Measurements from ENCODE around the gene ITIH6. TPM values are rescaled to one million over a fixed set of nuclear protein-coding genes. Genes with fewer than 3 reads are reported as not detected.

The ITIH6 gene
- total RNA-seq, 1 donor from 2014 or later, result not detected

DNA sequence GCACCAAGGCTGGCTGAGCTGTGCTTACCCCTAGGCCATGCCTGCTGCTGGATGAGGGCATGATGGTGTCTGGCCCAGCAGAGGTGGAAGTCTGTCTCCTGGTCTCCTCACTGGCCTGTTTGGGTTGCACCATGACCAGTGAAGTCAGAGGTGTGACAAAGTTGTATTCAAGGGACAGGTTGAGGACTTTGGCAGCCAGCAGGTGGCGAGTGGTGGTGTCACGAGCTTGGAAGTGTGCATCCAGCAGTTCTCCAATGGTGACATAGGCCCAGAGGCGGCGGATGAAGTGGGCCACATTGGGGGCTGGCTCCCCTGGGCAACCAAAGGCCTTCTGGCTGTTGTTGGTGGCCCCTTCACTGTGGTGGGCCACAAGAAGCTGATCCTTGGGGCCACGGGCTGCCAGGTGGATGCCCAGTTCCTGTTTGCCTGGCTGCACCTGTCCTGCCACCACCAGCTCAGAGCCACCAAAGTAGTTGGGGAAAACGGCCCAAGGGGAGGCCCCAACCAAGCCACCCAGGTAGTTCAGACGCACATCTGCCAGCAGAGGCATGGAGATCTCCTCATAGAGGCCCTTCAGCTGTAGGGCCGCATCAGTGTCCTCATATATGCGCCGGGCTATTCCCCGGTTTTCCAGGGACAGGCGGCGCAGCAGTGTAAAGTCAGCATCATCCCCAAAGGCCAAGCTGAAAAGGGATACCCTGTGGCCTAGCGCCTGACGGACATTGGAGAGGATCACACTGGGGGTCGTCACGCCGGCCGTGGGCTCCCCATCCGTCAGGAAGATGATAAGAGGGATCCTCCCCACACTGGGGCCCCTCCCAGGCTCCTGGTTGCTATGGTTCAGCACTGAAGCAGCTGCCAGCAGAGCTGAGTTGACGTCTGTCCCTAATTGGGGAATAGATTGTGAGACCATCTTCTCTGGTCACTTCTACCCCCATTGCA lies 39.7 kb downstream of the ITIH6 start:
- Histone ChIP-seq H3K4me2 (ENCODE audit: low read length) (no peak overlapping the region), H3K27ac (ENCODE audit: low read depth, low read length) (no peak overlapping the region), H3K36me3 (ENCODE audit: insufficient read depth, low read length) (no peaks in the 10 kb centered on the region), H4K20me1 (ENCODE audit: insufficient read depth, low read length) (no peaks in the 10 kb centered on the region), H3K9ac (ENCODE audit: low read length) (no peak overlapping the region), H3K4me3 (ENCODE audit: insufficient read depth, low read depth, low read length) (no peak overlapping the region), H3K79me2 (ENCODE audit: insufficient read depth, low read length) (no peaks in the 10 kb centered on the region), H3K9me3 (ENCODE audit: insufficient read depth, low read depth, low read length) (no peaks in the 10 kb centered on the region), H2AFZ (ENCODE audit: low read depth, low read length) (no peak overlapping the region), H3K27me3 (ENCODE audit: insufficient read depth, low read length) (no peaks in the 10 kb centered on the region), H3K4me1 (ENCODE audit: insufficient read depth, low read length) (no peaks in the 10 kb centered on the region)
- Mint-ChIP-seq H3K4me3 (ENCODE audit: unreplicated experiment) (no peak overlapping the region), H3K4me1 (ENCODE audit: low read depth, unreplicated experiment) (no peaks in the 10 kb centered on the region), H3K36me3 (ENCODE audit: low read depth, unreplicated experiment) (no peaks in the 10 kb centered on the region), H3K27me3 (ENCODE audit: low read depth, unreplicated experiment) (peaks cover 4% of the 10 kb centered on the region), H3K27ac (ENCODE audit: unreplicated experiment) (no peak overlapping the region), H3K9me3 (ENCODE audit: unreplicated experiment) (no peaks in the 10 kb centered on the region)
- no peak for DNase-seq (ENCODE audit: low read depth)
- FAIRE-seq, result no peak
- TF ChIP-seq EZH2 (IDR thresholded peaks at IDR 0.05; ENCODE audit: insufficient read depth, low read length), result no peak

DNA sequence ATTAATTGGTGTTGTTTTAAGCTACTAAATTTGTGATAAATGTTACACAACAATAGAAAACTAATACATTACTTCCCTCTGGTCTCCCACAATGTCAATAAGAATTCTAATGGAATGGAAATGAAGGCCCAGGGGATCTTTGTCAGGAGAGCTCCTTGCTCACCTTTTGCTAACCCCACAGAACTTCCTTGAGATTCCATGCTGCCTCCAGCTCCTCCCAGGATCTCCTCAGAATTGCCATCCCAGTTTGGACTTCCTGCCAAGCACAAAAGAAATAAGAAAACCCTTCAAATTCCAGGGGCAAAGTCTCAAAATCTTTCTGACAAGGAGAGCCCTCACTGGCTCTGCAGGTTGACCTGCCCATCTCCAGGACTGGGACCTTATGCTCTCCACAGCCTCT lies 43.2 kb downstream of the ITIH6 start:
- Mint-ChIP-seq H3K4me3 (ENCODE audit: unreplicated experiment) (no peak overlapping the region), H3K27ac (ENCODE audit: unreplicated experiment) (no peak overlapping the region), H3K4me1 (ENCODE audit: low read depth, unreplicated experiment) (no peaks in the 10 kb centered on the region), H3K36me3 (ENCODE audit: low read depth, unreplicated experiment) (no peaks in the 10 kb centered on the region), H3K27me3 (ENCODE audit: low read depth, unreplicated experiment) (peaks cover 4% of the 10 kb centered on the region), H3K9me3 (ENCODE audit: unreplicated experiment) (no peaks in the 10 kb centered on the region)
- Histone ChIP-seq H3K36me3 (ENCODE audit: insufficient read depth, low read length) (no peaks in the 10 kb centered on the region), H4K20me1 (ENCODE audit: insufficient read depth, low read length) (no peaks in the 10 kb centered on the region), H3K9me3 (ENCODE audit: insufficient read depth, low read depth, low read length) (no peaks in the 10 kb centered on the region), H3K79me2 (ENCODE audit: insufficient read depth, low read length) (no peaks in the 10 kb centered on the region), H2AFZ (ENCODE audit: low read depth, low read length) (no peak overlapping the region), H3K4me2 (ENCODE audit: low read length) (no peak overlapping the region), H3K27me3 (ENCODE audit: insufficient read depth, low read length) (no peaks in the 10 kb centered on the region), H3K4me1 (ENCODE audit: insufficient read depth, low read length) (no peaks in the 10 kb centered on the region), H3K4me3 (ENCODE audit: insufficient read depth, low read depth, low read length) (no peak overlapping the region), H3K9ac (ENCODE audit: low read length) (no peak overlapping the region), H3K27ac (ENCODE audit: low read depth, low read length) (no peak overlapping the region)
- no peak for TF ChIP-seq CTCF (IDR thresholded peaks at IDR 0.05; ENCODE audit: insufficient read depth, low read depth, low read length)
- TF ChIP-seq EZH2 (IDR thresholded peaks at IDR 0.05; ENCODE audit: insufficient read depth, low read length), result no peak
- no peak for DNase-seq (ENCODE audit: low read depth)
- FAIRE-seq, result peak; percentile 93

DNA sequence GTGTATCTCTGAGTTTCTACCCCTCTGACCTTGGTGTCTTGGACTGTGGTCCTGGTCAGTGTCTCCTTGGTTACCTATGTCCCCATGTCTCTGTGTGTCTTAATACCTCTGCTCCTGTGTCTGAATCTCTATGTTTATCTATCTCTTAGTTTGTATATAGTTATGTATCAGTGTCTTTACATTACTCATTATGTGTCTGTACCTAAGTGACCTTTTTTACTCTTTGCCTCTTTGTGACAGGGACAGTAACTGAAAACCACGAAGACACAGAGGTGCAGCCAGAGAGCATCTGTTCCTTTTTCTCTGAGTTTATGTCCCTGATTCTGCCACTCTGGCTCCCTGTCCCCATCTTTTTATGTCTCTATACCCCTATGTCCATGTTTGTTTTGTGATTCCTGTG lies 49.4 kb downstream of the ITIH6 start:
- H3K9ac ChIP-seq (ENCODE audit: low read length), result no peak overlapping the region
- H3K27ac ChIP-seq (ENCODE audit: low read depth, low read length), result no peak overlapping the region
- Mint-ChIP-seq H3K27me3 (ENCODE audit: low read depth, unreplicated experiment) (peaks cover 4% of the 10 kb centered on the region), H3K4me3 (ENCODE audit: unreplicated experiment) (no peak overlapping the region), H3K4me1 (ENCODE audit: low read depth, unreplicated experiment) (no peaks in the 10 kb centered on the region), H3K27ac (ENCODE audit: unreplicated experiment) (no peak overlapping the region), H3K36me3 (ENCODE audit: low read depth, unreplicated experiment) (no peaks in the 10 kb centered on the region), H3K9me3 (ENCODE audit: unreplicated experiment) (no peaks in the 10 kb centered on the region)
- TF ChIP-seq CTCF (IDR thresholded peaks at IDR 0.05; ENCODE audit: insufficient read depth, low read depth, low read length), result no peak
- TF ChIP-seq EZH2 (IDR thresholded peaks at IDR 0.05; ENCODE audit: insufficient read depth, low read length), result no peak
- H3K79me2 ChIP-seq (ENCODE audit: insufficient read depth, low read length), result no peaks in the 10 kb centered on the region
- DNase-seq (ENCODE audit: low read depth) (no peak), FAIRE-seq (no peak)
- no peak overlapping the region for H2AFZ ChIP-seq (ENCODE audit: low read depth, low read length)
- no peaks in the 10 kb centered on the region for H3K9me3 ChIP-seq (ENCODE audit: insufficient read depth, low read depth, low read length)
- no peak overlapping the region for H3K4me3 ChIP-seq (ENCODE audit: insufficient read depth, low read depth, low read length)
- H3K4me1 ChIP-seq (ENCODE audit: insufficient read depth, low read length), result no peaks in the 10 kb centered on the region
- H4K20me1 ChIP-seq (ENCODE audit: insufficient read depth, low read length), result no peaks in the 10 kb centered on the region
- no peak overlapping the region for H3K4me2 ChIP-seq (ENCODE audit: low read length)
- H3K27me3 ChIP-seq (ENCODE audit: insufficient read depth, low read length), result no peaks in the 10 kb centered on the region
- H3K36me3 ChIP-seq (ENCODE audit: insufficient read depth, low read length), result no peaks in the 10 kb centered on the region
